SJSA1 (cell line): ENCODE data around the gene MRTFA. TPM values are rescaled to one million over a fixed set of nuclear protein-coding genes. Genes with fewer than 3 reads are reported as not detected.
"Not testable (repeated sequence)": the region's sequence is repeated elsewhere in the genome, so short reads cannot be mapped to it uniquely, and the experiment has no call there.

Source experiments
- DNase-seq, 2 experiments: peaks; one replicate each; pipeline ENCODE4 v3.0.0-alpha.2; 2015 to 2020; ENCODE audit warnings: low spot score in 2 of 2, low read depth in 1 of 2
- H3K27ac ChIP-seq: fragments of 250-450 bp; sonication (Bioruptor Pico); 2 replicates; pipeline ENCODE4 v1.5.1; 2020; ENCODE audit warnings: mild to moderate bottlenecking, moderate library complexity
- H3K27me3 ChIP-seq: fragments of 250-450 bp; sonication (Bioruptor Pico); replicated peaks from 2 replicates; pipeline ENCODE4 v1.5.1; 2020; ENCODE audit warnings: mild to moderate bottlenecking, moderate library complexity
- H3K36me3 ChIP-seq: fragments of 250-450 bp; sonication (Bioruptor Pico); 2 replicates; pipeline ENCODE4 v1.5.1; 2020; ENCODE audit warnings: mild to moderate bottlenecking
- H3K4me1 ChIP-seq: fragments of 250-450 bp; sonication (Bioruptor Pico); replicated peaks from 2 replicates; pipeline ENCODE4 v1.6.1; 2021; ENCODE audit warnings: mild to moderate bottlenecking
- H3K4me3 ChIP-seq: fragments of 250-450 bp; sonication (Bioruptor Pico); 2 replicates; pipeline ENCODE4 v1.5.1; 2020; ENCODE audit warnings: mild to moderate bottlenecking
- H3K9me3 ChIP-seq: fragments of 250-450 bp; sonication (Bioruptor Pico); replicated peaks from 2 replicates; pipeline ENCODE4 v1.5.1; 2020; ENCODE audit warnings: mild to moderate bottlenecking
- total RNA-seq: library from RNA; depleted of rRNA; stranded (reverse); fragments of >200 nt; shearing (Covaris generic); gene quantifications from 2 replicates; pipeline ENCODE4 v1.2.3, GENCODE V29; 2014

Gene MRTFA
- total RNA-seq, 1 experiment from 2014 or later = 27.8 TPM

DNA sequence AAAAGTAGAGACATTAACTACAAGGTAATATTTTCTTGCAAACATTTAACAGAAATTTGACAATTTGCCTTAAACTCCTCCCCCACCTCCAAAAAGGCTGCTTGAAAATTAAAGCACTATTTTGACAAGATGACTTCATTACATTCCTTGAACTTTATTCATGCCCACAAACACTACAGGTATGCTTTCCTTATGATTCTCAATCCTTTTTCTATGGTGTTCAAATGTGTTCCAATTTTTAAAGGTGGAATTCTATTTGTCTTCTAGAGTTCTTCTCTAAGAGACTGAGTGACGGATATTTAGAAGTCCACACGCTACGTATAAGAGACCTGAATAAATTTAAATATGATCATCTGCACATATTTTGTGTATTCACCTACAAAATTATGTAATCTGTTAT, 69.4 kb downstream of the MRTFA start:
- DNase-seq = peak in 1 of 2 experiments; percentile 24
- peaks cover 13% of the 10 kb centered on the region for H3K4me1 ChIP-seq
- no peak overlapping the region for H3K4me3 ChIP-seq
- H3K9me3 ChIP-seq = no peaks in the 10 kb centered on the region
- H3K27me3 ChIP-seq = no peaks in the 10 kb centered on the region
- no peak overlapping the region for H3K27ac ChIP-seq
- H3K36me3 ChIP-seq = peaks cover 2% of the 10 kb centered on the region; the same call in 1 of the 2 replicates

DNA sequence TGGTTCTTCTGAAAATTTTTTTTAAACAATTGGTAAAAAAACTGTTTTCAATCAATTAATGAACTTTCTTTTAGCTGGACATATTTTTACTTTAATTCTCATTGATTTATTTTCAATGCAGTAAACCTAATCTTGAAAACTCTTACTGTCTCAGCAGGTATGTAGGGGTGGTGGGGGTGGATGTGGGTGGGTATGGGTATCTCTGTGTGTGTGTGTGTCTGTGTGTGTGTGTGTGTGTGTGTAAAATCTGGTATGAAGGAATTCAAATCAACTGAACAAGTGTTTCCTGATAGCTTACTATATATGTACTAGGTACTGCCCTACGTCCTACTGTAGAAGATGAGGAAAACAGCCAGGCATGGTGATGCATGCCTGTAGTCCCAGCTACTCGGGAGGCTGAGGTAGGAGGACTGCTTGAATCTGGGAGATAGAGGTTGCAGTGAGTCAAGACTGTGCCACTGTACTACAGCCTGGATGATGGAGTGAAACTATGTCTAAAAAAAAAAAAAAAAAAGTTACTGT, 75.5 kb downstream of the MRTFA start:
- Histone ChIP-seq H3K9me3 (no peaks in the 10 kb centered on the region), H3K36me3 (no peaks in the 10 kb centered on the region), H3K27ac (no peak overlapping the region), H3K27me3 (no peaks in the 10 kb centered on the region), H3K4me3 (no peak overlapping the region), H3K4me1 (peaks cover 3% of the 10 kb centered on the region)
- no peak for DNase-seq

DNA sequence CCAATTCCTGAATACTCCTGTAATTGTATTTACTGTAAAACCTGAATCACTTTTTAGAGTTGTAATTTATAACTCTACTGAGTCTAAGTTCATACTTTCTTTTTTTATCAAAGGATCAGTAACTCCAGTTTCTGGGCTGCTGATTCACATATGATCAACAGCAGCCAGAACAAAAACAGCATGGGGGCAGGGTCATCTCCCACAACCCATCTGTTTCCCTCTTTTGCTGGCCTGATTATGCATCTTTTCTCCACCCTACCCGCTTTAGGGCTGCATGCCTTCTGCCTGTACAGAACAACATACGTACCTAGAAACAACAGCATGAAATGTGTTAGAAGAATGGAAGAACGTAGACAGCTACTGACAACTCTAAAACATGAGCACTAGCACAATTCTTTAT, 76.0 kb downstream of the MRTFA start:
- Histone ChIP-seq H3K4me1 (peaks cover 3% of the 10 kb centered on the region), H3K4me3 (no peak overlapping the region), H3K27ac (no peak overlapping the region), H3K36me3 (no peaks in the 10 kb centered on the region), H3K27me3 (no peaks in the 10 kb centered on the region), H3K9me3 (no peaks in the 10 kb centered on the region)
- no peak for DNase-seq

DNA sequence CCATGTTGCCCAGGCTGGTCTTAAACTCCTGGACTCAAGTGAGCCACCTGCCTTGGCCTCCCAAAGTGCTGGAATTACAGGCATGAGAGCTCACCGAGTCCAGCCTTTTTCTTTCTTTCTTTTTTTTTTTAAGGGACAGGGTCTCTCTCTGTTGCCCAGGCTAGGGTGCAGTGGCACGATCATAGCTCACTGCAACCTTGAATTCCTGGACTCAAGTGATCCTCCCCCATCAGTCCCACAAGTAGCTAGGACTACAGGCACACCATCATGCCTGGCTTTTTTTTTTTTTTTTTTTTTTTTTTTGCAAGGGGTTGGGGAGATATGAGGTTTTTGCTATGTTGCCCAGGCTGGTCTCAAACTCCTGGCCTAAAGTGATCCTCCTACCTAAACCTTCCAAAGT, 78.5 kb downstream of the MRTFA start:
- Histone ChIP-seq H3K27ac (no peak overlapping the region), H3K36me3 (peaks cover 1% of the 10 kb centered on the region; the same call in 1 of the 2 replicates), H3K4me1 (peaks cover 3% of the 10 kb centered on the region), H3K27me3 (no peaks in the 10 kb centered on the region), H3K9me3 (no peaks in the 10 kb centered on the region), H3K4me3 (no peak overlapping the region)
- no peak for DNase-seq

DNA sequence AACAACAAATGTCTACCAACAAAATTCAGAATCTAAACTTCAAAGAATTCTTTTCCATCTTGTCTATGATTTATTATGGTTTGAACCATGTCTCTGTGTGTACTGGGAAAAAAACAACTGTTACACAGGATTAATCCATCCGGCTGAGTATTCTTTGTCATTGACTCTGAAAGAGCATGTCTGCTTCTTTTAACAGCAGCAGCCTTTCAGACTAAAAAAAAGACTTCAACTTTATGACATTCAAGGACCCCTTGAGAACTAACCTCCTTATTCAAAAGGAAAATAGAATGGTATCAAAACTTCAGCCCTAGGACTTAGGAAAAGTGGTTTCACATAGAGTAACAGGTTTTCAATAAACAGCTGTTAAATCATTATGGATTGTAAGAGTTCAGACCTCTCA, 79.9 kb downstream of the MRTFA start:
- no peak for DNase-seq
- no peaks in the 10 kb centered on the region for H3K27me3 ChIP-seq

DNA sequence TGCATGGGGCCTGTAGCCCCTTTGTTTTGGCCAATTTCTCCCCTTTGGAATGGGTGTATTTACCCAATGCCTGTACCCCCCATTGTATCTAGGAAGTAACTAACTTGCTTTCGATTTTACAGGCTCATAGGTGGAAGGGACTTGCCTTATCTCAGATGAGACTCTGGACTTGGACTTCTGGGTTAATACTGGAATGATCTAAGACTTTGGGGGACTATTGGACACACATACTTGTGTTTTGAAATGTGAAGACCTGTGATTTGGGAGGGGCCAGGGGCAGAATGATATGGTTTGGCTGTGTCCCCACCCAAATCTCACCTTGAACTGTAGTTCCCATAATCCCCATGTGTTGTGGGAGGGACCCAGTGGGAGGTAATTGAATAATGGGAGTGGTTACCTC, 82.5 kb downstream of the MRTFA start:
- not testable (repeated sequence) for H3K4me3 ChIP-seq, H3K27me3 ChIP-seq, H3K9me3 ChIP-seq, H3K4me1 ChIP-seq, H3K27ac ChIP-seq, DNase-seq
- peaks cover 19% of the 10 kb centered on the region for H3K36me3 ChIP-seq

More for the DNA sequence above, 79.9 kb downstream of the MRTFA start:
- H3K4me1 ChIP-seq = peaks cover 3% of the 10 kb centered on the region
- no peak overlapping the region for H3K27ac ChIP-seq
- no peak overlapping the region for H3K4me3 ChIP-seq
- H3K36me3 ChIP-seq = peaks cover 15% of the 10 kb centered on the region
- H3K9me3 ChIP-seq = peaks cover 3% of the 10 kb centered on the region; the same call in 1 of the 2 replicates

DNA sequence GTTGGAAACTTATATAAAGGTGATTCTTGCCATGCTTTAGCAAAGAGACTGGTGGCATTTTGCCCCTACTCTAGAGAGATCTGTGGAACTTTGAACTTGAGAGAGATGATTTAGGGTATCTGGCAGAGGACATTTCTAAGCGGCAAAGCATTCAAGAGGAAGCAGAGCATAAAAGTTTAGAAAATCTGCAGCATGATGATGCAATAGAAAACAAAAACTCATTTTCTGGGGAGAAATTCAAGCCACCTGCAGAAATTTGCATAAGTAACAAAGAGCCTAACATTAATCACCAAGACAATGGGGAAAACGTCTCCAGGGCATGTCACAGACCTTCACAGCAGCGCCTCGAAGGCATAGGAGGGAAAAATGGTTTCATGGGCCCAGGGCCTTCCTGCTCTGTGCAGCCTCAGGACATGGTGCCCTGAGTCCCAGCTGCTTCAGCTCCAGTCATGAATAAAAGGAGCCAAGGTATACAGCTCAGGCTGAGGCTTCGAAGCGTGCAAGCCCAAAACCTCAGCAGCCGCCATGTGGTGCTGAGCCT, 83.4 kb downstream of the MRTFA start:
- peaks cover 3% of the 10 kb centered on the region; the same call in 1 of the 2 replicates for H3K9me3 ChIP-seq
- DNase-seq = no peak
- no peaks in the 10 kb centered on the region for H3K27me3 ChIP-seq
- peaks cover 19% of the 10 kb centered on the region for H3K36me3 ChIP-seq
- no peak overlapping the region for H3K4me3 ChIP-seq
- no peak overlapping the region for H3K27ac ChIP-seq
- H3K4me1 ChIP-seq = peaks cover 17% of the 10 kb centered on the region

DNA sequence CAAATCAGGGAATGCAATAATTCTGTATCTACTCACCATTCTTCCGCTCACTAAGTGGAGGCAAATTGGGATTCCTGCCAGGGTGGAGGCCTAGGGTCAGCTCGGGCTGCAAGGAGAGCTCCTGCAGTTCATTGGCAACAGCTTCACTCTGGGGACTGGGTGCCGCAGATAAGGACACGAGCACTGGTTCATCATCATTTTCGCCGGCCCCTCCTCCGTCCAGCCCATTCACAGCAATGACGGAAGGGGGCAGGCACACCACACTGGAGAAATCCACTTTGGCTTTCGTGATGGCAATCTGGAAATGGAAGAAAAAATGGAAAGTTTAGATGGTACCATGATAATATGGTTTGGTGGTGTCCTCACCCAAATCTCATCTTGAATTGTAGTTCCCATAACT, 84.4 kb downstream of the MRTFA start:
- Histone ChIP-seq H3K27ac (no peak overlapping the region), H3K9me3 (peaks cover 3% of the 10 kb centered on the region; the same call in 1 of the 2 replicates), H3K4me1 (peaks cover 27% of the 10 kb centered on the region), H3K4me3 (no peak overlapping the region), H3K36me3 (peaks cover 19% of the 10 kb centered on the region), H3K27me3 (no peaks in the 10 kb centered on the region)
- no peak for DNase-seq

DNA sequence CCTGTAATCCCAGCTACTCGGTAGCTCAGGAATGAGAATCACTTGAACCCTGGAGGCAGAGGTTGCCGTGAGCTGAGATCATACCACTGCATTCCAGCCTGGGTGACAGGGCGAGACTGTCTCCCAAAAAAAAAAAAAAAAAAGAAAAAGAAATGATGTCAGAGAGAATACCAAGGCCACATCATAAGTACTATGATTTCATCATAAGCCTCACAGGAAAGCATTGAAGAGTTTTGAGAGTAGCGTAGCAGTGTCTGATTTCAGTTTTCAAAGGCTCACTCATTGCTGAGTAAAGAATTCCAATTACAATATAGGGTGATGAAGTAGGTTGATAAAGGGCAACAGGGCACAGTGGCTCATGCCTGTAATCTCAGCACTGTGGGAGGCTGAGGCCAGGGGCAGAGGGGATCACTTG, 88.8 kb downstream of the MRTFA start:
- Histone ChIP-seq H3K4me1 (peaks cover 27% of the 10 kb centered on the region), H3K27ac (no peak overlapping the region; the same call in 1 of the 2 replicates), H3K27me3 (no peaks in the 10 kb centered on the region), H3K9me3 (peaks cover 3% of the 10 kb centered on the region; the same call in 1 of the 2 replicates), H3K36me3 (peaks cover 25% of the 10 kb centered on the region), H3K4me3 (no peak overlapping the region)
- DNase-seq = no peak

DNA sequence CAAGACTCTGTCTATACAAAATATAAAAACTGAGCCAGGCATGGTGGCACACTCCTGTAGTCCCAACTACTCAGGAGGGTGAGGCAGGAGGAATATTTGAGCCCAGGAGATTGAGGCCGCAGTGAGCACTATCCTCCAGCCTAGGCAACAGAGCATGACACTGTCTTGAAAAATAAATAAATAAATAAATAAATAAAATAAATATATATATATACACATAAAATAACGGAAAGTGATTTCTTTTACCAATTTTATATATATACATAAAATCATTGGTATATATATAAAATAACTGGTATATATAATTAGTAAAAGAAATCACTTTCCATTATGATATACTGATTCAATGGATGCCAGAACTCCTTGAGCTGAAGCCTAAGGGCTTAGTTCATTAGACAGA, 91.8 kb downstream of the MRTFA start:
- Histone ChIP-seq H3K4me1 (peaks cover 26% of the 10 kb centered on the region), H3K27ac (no peak overlapping the region), H3K4me3 (no peak overlapping the region), H3K9me3 (no peaks in the 10 kb centered on the region), H3K27me3 (no peaks in the 10 kb centered on the region), H3K36me3 (peaks cover 14% of the 10 kb centered on the region)
- no peak for DNase-seq

DNA sequence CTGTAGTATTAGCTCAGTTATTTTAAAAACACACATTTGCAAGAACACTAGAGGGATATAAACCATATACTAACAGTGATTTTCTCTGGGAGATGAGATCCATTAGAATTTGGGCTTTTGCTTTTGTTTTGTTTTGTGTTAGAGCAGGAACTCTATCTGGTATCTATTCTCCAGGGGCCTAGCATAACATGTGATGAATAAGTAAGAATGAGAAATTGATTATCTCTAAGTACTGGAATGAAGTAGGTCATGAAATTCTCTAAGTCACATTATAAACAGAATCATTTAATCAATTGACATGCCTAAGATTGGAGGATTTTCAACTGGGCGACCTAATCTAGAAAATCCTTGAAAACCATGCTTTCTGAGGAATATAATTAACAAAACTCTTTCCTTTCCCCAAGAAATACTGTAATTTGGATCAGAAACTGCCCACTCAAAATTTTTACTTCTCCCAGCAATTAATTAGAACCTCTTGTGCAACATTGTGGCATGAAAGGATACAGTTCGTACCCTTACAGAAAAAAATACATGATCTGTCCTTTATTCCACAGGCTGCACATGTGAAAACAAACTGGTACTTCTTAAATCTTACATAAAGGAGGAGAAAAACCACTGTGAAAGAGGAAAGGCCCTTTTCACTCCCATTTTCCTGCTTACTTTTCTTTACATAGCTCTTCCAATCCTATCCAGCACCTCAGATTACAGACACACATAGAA, 93.5 kb downstream of the MRTFA start:
- H3K4me1 ChIP-seq = peaks cover 9% of the 10 kb centered on the region
- DNase-seq = no peak
- peaks cover 14% of the 10 kb centered on the region for H3K36me3 ChIP-seq
- no peaks in the 10 kb centered on the region for H3K27me3 ChIP-seq
- no peak overlapping the region for H3K27ac ChIP-seq
- H3K4me3 ChIP-seq = no peak overlapping the region
- H3K9me3 ChIP-seq = no peaks in the 10 kb centered on the region

DNA sequence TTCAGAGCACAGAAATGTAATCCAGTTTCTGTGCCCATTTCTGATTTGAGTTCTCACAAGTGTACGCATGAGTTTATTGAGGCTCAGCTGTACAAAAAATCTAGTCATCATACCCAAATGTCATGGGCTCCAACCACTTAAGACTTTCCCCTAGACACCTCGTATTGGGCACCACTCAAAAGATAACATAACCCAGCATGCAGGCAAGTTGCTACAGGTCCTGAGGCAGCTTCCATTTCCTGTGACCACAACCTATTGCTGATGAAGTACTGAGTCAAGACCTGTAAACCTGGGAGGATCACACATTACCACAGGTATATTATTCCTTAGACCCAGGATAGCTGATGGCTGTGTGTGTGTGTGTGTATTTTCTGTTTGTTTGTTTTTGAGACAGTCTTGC, 95.2 kb downstream of the MRTFA start:
- H3K36me3 ChIP-seq = peaks cover 10% of the 10 kb centered on the region
- H3K27ac ChIP-seq = no peak overlapping the region
- H3K27me3 ChIP-seq = no peaks in the 10 kb centered on the region
- no peaks in the 10 kb centered on the region for H3K4me1 ChIP-seq
- H3K4me3 ChIP-seq = no peak overlapping the region
- DNase-seq = no peak
- no peaks in the 10 kb centered on the region for H3K9me3 ChIP-seq

DNA sequence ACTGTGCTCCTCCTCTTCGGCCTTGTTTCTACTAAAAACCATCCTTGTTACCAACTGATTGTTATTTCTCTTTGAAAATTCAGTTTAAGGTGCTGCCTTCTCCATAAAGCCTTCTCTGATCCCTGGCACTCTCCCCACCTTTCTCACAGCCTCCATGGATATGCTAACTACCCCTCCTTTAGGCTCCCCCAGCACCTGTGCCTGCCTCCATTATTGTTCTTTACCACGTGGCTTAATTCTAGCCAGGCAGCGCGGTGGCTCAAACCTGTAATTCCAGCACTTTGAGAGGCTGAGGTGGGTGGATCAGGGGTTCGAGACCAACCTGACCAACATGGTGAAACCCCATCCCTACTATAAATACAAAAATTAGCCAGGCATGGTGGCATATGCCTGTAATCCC, 96.3 kb downstream of the MRTFA start:
- H3K4me1 ChIP-seq = peaks cover 10% of the 10 kb centered on the region
- 0 out of 2 replicates have a peak, but pooled peaks cover 4% of the 10 kb centered on the region for H3K36me3 ChIP-seq
- no peaks in the 10 kb centered on the region for H3K27me3 ChIP-seq
- no peaks in the 10 kb centered on the region for H3K9me3 ChIP-seq
- no peak overlapping the region for H3K4me3 ChIP-seq
- H3K27ac ChIP-seq = no peak overlapping the region
- DNase-seq = no peak

DNA sequence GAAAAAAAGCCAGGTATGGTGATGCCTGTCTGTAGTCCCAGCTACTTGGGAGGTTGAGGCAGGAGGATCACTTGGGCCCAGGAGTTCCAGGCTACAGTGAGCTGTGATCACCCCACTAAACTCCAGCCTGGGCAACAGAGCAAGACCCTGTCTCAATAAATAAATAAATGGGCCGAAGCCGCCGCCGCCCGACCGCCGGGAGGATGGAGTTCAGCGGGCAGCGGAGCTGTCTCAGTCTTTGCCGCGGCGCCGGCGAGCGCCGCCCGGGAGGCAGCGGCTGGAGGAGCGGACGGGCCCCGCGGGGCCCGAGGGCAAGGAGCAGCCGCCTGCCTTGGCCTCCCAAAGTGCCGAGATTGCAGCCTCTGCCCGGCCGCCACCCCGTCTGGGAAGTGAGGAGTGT, 100.4 kb downstream of the MRTFA start:
- H3K4me3 ChIP-seq, H3K27me3 ChIP-seq, DNase-seq, H3K9me3 ChIP-seq, H3K27ac ChIP-seq: not testable (repeated sequence)
- H3K36me3 ChIP-seq = peaks cover 11% of the 10 kb centered on the region; the same call in 1 of the 2 replicates
- H3K4me1 ChIP-seq = peaks cover 45% of the 10 kb centered on the region
